CD4-positive, alpha-beta T cell treated with Interleukin-15 for 1 hour (primary cell): ENCODE results near the gene CSN2.
"Not testable (repeated sequence)": the region's sequence is repeated elsewhere in the genome, so short reads cannot be mapped to it uniquely, and the experiment has no call there.

Experiments used
- DNase-seq: peaks from one replicate; pipeline ENCODE4 v3.0.0-alpha.2; 2020

The CSN2 gene

GRCh38 chr4:69965628-69966027 lies at the start of gene CSN2:
TSS of gene CSN2 (minus strand) at chr4:69965728. CDS start at chr4:69960995, 4,733 bp downstream.
- no peak for DNase-seq

GRCh38 chr4:70008771-70009170 lies 43.2 kb upstream of the CSN2 start:
- DNase-seq: no peak

DNA sequence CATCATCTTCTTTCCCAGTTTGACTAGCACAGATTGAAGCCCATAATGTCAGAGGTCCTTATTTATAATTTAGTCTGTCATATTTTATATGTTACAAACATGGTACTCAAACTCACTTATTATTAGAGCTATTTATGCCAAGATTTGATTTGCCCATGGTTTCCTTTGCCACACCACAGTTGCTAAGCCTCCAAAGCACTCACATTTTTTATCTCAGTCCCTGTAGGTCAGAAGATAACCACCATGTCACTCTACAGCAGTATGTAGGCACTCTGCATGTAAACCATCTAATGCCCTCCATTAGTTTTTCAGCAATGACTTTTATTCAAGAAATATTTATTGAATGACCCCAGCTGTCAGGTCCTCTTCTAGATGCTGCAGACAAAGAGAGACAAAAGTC lies 37.0 kb upstream of the CSN2 start:
- DNase-seq: no peak

- DNase-seq: no peak
Observed at GRCh38 chr4:70000711-70001110, 35.2 kb upstream of the CSN2 start.

- no peak for DNase-seq
Observed at GRCh38 chr4:69999420-69999819, 33.9 kb upstream of the CSN2 start.

DNA sequence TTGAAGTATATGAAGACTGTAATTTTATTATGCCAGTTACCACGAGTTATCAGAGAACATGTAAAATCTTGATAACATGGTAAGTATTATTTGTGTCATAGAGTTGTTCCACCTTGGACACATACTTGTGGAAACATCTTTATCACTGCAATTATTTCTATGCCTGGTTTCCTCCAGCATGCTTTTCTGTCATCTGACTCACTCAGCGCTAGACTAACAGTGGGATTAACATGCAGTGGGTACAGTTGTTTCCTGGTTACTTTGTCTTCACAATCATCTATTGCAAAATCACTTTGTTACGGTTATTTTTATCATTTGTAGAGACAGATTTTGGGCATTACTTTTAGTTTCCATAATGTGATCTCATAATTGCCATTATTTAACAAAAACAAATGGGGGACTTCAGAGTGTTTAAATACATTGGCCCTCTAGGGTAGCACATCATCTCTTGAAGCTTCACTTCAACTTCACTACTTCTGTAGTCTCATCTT lies 30.0 kb upstream of the CSN2 start, which contains the start of gene STATH:
STATH (plus strand) TSS at position 441 of the 491 bp plus-strand sequence. CDS start 2,472 bp downstream, outside the sequence.
- DNase-seq: no peak

DNA sequence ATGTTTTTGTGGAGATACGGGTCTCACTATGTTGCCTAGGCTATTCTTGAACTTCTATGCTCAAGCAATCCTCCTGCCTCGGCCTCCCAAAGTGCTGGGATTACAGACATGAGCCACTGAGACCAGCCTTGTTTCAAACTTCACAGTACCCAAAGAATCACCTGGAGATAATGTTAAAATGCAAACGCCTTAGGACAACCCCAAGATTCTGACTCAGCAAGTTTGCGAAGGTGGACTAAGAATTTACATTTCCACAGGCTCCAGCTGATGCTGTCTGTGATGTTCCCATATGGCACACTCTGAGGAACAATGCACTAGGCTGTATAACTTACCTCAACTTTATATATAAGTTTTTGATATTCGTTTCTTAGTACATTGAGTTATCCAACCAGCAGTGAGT lies 29.3 kb upstream of the CSN2 start:
- no peak for DNase-seq

DNA sequence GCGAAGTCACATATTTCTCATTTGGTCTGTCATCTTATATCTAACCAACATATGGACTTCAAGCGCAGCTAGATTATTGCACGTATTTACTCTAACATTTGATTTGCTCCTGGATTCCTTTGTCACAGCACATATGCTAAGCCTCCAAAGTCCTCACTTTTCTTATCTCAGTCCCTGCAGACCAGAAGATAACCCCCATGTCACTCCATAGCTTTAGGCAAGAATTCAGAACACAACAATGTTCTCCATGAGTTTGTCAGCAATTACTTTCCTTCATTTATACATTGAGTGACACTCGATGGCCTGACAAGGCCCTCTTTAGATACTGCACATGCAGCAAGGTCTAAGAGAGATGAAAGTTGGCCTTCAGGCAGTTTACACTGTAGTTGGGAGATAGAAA lies 25.5 kb upstream of the CSN2 start:
- no peak for DNase-seq

DNA sequence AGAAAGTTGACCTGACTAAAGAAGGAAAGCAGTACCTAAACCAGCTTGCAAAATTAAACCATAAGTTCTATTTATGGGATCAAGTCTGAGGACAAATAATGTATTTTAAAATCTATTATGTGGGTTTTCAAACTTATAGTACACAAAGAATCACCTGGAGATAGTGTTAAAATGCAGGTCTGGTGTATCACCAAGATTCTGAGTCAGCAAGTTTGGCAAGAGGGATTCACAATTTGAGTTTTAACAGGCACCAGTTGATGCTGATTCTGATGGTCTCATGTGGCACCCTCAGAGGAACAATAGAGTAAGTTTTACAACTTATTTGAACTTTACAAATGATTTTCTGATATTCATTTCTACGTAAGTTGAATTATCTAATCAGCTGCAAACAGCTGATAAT lies 21.1 kb upstream of the CSN2 start:
- no peak for DNase-seq

DNA sequence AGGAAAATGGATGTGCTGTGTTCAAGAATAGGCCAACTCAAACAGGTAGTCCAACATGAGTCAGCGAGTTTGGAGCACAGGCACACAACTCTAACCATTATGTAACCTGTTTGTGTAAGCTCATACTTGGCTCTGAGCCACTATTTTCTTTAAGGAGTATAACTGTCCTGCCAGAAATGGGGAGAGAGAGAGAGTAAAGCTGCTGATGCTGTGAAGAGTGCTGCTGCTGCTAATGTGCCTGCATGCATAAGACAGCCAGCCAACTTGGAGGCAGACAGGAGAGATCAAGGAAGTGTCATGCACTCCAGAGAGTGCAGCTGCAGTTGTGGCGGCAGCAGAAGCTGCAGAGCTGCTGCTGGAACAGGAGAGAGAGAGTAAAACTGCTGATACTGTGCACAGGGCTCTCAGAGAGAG lies 18.5 kb upstream of the CSN2 start:
- DNase-seq: no peak

- DNase-seq: no peak
Observed at GRCh38 chr4:69977582-69977981, 12.1 kb upstream of the CSN2 start.

- DNase-seq: no peak
Observed at GRCh38 chr4:69974631-69975030, 9.1 kb upstream of the CSN2 start.

GRCh38 chr4:69970071-69970470 lies 4.5 kb upstream of the CSN2 start:
- no peak for DNase-seq

- DNase-seq: no peak
Observed at GRCh38 chr4:69957209-69957608, 8.3 kb downstream of the CSN2 start.

DNA sequence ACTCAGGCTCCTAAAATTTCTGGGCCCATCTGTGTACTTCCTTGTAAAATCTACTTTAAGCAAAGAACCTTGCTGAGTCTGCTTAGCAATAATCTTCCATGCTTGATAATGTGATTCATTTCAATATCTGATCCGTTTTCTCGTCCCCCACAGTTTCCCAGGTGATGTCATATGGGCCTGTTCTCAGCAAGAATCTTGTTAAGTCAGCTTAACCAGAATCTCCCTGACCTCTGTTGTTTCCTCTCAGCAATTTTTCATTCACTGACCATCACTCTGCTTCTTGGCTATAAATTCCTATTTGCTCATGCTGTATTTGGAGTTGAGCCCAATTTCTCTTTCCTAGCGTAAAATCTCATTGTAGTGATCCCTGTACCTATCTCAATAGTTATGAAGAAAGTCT lies 13.9 kb downstream of the CSN2 start:
- no peak for DNase-seq

- DNase-seq: no peak
Observed at GRCh38 chr4:69936566-69936965, 29.0 kb downstream of the CSN2 start.

GRCh38 chr4:69934150-69934549 lies 31.4 kb downstream of the CSN2 start:
- no peak for DNase-seq

DNA sequence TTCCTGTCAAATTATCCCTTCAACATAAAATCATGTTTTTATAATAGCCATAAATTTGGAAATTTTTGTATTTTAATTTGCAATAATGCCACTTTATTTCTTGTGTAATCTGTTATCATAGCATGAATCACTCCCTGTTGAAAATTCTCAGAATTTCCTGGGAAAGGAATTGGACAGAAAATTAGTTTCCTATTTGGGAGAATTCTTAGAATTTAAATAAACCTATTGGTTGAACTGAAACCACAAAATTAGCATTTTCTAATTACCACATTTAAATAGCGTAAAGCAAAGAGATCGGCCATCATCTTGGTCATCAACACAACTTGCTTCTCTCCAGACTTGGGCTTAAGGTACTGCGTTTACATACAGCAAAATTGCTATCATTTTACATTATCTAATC lies 34.8 kb downstream of the CSN2 start, which contains the start of gene CSN1S1:
CSN1S1 (plus strand) TSS at position 301 of the 400 bp plus-strand sequence. CDS start 1,488 bp downstream, outside the sequence.
- DNase-seq: no peak

GRCh38 chr4:69923782-69924410 lies 41.6 kb downstream of the CSN2 start:
- not testable (repeated sequence) for DNase-seq

- no peak for DNase-seq
Observed at GRCh38 chr4:69920874-69921273, 44.7 kb downstream of the CSN2 start.

GRCh38 chr4:69910016-69910782 lies 55.3 kb downstream of the CSN2 start:
- DNase-seq: no peak

DNA sequence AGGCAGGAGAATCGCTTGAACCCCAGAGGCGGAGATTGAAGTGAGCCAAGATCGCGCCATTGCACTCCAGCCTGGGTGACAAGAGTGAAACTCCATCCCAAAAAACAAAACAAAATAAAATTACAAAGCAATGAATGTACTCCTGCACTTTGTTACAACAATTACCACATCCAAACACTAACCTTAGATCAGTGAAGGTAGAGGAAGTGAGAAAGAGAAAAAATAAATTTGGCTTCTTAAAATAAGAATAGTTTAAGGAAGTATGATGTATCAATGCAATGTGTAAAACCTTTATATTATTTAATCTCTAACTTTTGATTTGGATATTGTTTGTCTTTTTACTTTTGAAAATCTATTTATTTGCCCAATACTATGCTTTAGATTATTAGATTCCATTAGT lies 56.3 kb downstream of the CSN2 start:
- no peak for DNase-seq

- no peak for DNase-seq
Observed at GRCh38 chr4:69907151-69907550, 58.4 kb downstream of the CSN2 start.
